Coronary artery (tissue), 2 donors: Measurements from ENCODE around the gene ERC2.

Experiments
- DNase-seq: peaks from one replicate; pipeline ENCODE4 v3.0.0-alpha.2; 2017; ENCODE audit warnings: low spot score
- H3K27ac ChIP-seq, 2 donors: fragments of 200-600 bp; sonication (generic); one replicate each; pipeline ENCODE4 v1.5.1; 2016 to 2019
- H3K4me3 ChIP-seq: fragments of 200-600 bp; sonication (generic); 2 replicates; pipeline ENCODE4 v1.5.1; 2016; ENCODE audit warnings: mild to moderate bottlenecking, moderate library complexity
- TF ChIP-seq, protein P1 (sequence below): fragments of 200-600 bp; sonication (generic); IDR thresholded peaks from one replicate; pipeline ENCODE4 v1.5.1; 2019; ENCODE audit warnings: antibody characterized with exemption

The ERC2 gene

DNA sequence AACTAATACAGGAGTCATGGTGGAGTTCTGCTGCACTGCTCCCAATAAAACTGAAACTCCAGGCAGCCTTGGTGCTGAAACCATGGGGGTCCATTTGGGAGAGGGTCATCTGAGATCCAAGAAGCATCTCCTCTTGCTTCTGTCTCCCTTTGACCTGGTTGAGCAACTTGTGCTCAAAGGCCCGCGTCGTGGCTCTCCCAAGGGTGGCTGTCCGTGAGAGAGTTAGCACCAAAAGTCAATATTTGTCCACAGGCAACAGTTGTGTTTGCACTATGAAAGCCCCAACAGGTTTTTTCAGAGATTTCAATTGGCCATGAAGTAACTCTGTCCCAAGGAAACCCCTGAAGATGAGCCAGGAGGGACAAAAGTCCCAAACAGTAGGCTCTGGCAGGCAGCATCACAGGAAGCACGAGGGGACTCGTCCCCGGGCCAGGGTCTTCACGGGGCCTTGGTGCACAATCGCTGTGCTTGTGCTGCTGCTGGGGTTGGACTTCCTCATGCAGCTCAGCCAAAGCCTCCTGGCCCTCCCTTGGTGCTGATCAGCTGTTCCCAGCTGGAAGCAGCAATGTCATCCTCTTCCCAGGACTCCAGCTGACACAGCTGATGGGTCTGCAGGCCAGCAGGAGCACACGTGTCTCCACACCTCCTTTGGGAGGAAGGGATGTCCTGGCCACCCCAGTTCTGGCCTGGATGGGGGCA is 941.8 kb downstream of the ERC2 start:
- no peak for DNase-seq
- TF ChIP-seq, protein P1, sequence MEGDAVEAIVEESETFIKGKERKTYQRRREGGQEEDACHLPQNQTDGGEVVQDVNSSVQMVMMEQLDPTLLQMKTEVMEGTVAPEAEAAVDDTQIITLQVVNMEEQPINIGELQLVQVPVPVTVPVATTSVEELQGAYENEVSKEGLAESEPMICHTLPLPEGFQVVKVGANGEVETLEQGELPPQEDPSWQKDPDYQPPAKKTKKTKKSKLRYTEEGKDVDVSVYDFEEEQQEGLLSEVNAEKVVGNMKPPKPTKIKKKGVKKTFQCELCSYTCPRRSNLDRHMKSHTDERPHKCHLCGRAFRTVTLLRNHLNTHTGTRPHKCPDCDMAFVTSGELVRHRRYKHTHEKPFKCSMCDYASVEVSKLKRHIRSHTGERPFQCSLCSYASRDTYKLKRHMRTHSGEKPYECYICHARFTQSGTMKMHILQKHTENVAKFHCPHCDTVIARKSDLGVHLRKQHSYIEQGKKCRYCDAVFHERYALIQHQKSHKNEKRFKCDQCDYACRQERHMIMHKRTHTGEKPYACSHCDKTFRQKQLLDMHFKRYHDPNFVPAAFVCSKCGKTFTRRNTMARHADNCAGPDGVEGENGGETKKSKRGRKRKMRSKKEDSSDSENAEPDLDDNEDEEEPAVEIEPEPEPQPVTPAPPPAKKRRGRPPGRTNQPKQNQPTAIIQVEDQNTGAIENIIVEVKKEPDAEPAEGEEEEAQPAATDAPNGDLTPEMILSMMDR, result no peak
- H3K4me3 ChIP-seq, result no peak overlapping the region

DNA sequence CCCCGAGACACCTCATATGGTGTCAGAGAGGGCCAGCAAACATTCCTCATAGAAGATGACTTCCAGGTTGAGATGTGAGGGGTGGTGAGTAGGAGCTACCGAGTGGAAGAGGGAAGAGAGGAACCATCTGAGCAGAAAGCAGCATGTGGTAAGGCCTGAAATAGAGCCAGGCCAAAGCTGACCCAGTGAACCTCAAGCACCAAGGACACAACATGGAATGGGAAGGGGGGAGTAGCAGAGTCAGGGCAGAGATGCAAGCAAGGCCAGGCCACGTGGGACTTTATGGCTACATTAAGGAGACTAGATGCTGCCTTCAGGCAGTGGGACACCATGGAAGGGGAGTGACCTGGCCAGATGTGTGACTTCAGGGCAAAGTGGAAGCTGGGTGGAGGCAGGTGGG is 942.8 kb downstream of the ERC2 start:
- Histone ChIP-seq H3K4me3 (no peak overlapping the region), H3K27ac (no peak overlapping the region)
- no peak for DNase-seq
- TF ChIP-seq, protein P1, result no peak

More for the DNA sequence above, 941.8 kb downstream of the ERC2 start:
- no peak overlapping the region for H3K27ac ChIP-seq

- no peak for DNase-seq
- no peak overlapping the region for H3K4me3 ChIP-seq
- H3K27ac ChIP-seq, result no peak overlapping the region
- TF ChIP-seq, protein P1, result no peak
These were observed 943.6 kb downstream of the ERC2 start for GRCh38 chr3:55524565-55525244.

- Histone ChIP-seq H3K4me3 (no peak overlapping the region), H3K27ac (no peak overlapping the region)
- no peak for DNase-seq
- TF ChIP-seq, protein P1, result no peak
These were observed 944.8 kb downstream of the ERC2 start for GRCh38 chr3:55523471-55523870.

DNA sequence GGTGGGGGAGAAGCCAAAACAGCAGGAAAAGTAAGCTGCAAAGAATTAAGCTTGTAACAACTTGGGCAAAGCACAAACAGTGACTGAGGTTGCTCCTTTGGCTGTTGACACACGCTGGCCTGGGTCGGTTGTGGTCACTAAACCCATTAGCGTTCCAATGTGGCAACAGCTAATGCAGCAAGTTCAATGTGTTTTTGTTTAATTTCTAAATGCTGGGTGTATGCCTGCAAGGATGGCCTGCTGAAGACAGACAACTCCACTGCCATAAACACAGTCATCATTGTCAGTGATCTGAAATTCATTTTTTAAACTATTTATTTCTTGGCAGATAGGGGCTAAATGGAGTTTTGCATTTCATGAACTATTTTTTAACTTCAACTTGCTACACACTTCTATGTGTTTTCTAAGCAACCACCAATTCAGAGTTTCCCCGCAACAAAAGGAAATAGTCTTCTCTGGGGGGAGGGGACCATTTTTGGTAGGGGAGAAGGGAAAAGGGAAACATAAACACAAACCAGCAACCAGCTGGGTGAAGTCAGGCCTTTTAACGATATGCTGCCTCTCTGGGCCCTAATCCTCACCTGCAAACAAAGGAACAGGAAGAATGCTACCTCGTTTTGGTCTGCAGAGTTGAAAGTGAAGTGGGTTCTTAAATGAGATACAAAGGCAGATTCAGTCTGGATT is 946.4 kb downstream of the ERC2 start:
- TF ChIP-seq, protein P1, result no peak
- no peak overlapping the region for H3K27ac ChIP-seq
- no peak overlapping the region for H3K4me3 ChIP-seq
- no peak for DNase-seq

DNA sequence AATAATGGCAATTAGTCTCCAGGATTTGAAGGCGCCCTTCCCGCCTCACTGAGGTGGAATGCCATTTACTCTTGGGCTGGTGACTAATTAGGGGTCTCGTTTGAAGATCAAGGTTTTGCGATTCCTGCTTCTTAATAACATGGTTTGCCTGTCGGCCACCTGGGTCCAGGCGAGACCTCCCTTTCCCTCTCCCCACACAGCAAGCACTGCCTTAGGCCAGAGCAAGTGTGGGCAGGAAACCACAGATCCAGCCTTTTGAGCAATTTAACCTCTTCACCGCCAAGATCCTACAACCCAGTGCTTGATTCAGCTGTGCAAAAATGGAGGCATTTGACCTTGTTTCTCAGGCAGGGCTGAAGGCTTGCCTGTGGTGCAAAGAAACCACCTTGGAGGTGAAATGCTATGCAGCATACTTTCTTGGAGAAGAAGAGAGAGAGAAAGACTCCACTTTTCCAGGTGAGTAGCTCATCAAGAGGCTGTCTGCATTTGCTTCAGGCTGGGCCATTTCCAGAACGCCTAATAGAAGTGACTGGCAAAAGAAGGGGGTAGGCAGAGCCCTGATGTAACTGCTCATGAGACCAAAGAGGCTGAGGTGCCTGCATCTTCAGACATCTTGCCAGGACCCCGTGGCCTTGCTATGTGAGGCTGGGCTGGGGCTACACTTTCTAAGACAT is 947.1 kb downstream of the ERC2 start:
- no peak overlapping the region for H3K27ac ChIP-seq
- H3K4me3 ChIP-seq, result no peak overlapping the region
- TF ChIP-seq, protein P1, result no peak
- DNase-seq, result no peak
